Measurements from ENCODE around the gene RICTOR. TPM values are rescaled to one million over a fixed set of nuclear protein-coding genes. Genes with fewer than 3 reads are reported as not detected.

Gene RICTOR
- total RNA-seq, 4 donors from 2014 or later: 21.7 to 46.7 (median 33.4) TPM

DNA sequence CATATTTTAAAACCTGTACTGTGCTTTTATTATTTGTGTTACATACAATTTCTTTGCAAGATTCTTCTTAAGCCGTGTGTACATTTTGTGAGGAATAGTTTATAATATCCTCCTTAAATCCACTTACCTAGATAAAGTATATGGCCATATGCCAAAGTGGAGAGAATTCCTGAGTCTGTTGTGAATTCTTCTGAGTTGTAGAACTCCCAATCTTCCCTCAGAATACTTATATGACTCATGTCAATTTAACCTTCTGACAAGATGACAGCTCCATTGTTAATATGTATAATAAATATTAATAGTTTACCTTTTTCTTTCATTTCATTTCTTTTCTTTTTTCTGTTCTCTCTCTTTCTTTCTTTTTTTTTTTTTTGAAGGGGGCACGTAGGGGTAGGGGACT, 6.0 kb upstream of the RICTOR start:
- intact Hi-C loops (cut with DNase I; ENCODE audit: low total_unique reads): no loop called here
- WGBS, 2 donors: 53 to 72% methylated on average over 2 of the region's 2 CpGs
- H3K4me3 ChIP-seq (ENCODE audit: low read depth, poor library complexity, severe bottlenecking): no peak overlapping the region
- no peak for DNase-seq (ENCODE audit: low spot score in 2 of 2)
- TF ChIP-seq, protein P1, sequence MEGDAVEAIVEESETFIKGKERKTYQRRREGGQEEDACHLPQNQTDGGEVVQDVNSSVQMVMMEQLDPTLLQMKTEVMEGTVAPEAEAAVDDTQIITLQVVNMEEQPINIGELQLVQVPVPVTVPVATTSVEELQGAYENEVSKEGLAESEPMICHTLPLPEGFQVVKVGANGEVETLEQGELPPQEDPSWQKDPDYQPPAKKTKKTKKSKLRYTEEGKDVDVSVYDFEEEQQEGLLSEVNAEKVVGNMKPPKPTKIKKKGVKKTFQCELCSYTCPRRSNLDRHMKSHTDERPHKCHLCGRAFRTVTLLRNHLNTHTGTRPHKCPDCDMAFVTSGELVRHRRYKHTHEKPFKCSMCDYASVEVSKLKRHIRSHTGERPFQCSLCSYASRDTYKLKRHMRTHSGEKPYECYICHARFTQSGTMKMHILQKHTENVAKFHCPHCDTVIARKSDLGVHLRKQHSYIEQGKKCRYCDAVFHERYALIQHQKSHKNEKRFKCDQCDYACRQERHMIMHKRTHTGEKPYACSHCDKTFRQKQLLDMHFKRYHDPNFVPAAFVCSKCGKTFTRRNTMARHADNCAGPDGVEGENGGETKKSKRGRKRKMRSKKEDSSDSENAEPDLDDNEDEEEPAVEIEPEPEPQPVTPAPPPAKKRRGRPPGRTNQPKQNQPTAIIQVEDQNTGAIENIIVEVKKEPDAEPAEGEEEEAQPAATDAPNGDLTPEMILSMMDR (IDR thresholded peaks at IDR 0.05): no peak
- TF ChIP-seq POLR2A (IDR thresholded peaks at IDR 0.05): no peak

DNA sequence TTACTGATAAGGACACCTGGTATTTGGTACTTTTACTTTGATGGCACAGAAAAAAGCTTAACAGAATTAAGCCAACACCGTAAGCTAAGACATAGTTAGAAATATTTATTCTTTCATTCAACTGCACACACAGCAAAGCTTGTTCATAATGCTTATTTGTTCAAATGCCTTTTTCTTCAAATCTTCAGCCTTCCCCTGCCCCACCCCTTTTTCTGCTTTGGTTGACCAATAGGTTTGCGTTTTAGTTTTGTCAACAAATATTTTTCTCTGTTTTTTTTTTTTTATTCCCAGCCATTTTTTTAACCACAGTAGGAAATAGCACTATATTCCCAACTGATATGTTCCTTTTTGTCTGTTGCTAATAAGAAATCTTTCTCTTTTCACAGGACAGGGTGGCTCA, 4.9 kb upstream of the RICTOR start:
- H3K4me3 ChIP-seq (ENCODE audit: low read depth, poor library complexity, severe bottlenecking): no peak overlapping the region
- 67 to 77% methylated on average over 2 of the region's 2 CpGs for WGBS, 2 donors
- no peak for DNase-seq (ENCODE audit: low spot score in 2 of 2)
- intact Hi-C loops (cut with DNase I; ENCODE audit: low total_unique reads): loop anchor here (10.0 kb wide), 1 partner anchor 84 kb away; no protein-coding TSS in a partner anchor
- TF ChIP-seq, protein P1 (IDR thresholded peaks at IDR 0.05): no peak

DNA sequence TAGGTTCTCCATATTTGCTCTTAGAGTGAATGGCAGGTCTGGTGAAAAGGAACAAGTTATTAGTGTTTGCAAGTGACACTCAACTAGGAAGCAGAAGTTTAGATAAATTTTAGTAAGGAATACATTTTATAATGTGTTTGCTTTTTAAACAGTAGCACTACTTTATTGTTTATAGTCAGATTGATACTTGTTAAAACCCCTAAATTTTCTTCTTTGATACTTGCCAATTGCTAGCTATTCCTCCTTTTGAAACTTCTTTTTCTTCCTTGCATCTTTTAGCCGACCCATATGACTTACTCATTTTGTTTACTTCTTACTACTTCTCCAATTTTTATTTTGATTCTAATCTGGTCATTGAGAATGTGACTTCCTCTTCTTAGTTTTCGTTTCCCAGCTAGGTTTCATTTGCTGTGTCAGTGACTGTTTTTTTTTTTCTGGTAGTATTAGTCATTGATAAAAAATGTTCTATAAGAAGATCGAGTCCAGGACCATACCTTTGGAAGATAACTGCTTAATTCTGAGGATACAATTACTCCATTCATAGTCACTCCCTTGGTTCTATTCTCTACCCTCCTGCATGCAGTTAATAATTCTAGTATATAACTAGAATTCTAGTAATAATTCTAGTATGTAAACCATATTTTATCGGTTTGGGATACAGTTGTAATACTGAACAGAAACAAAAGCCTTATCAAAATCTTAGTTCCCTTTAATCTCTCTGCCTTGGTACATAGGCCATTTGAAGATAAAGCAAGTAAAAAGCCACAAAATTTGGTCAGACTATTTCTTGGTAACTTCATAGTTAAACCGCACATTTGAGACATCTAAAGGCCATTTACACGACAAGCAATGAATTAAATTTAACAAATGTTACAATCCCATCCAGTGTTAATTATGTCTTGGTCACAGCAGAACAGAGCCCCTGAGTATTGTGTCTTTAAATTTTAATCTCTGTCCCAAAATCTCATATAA, 2.8 kb upstream of the RICTOR start:
- WGBS, 2 donors: 56 to 58% methylated on average over 6 of the region's 6 CpGs
- intact Hi-C loops (cut with DNase I; ENCODE audit: low total_unique reads): loop anchor here (10.0 kb wide), 1 partner anchor 82 kb away; no protein-coding TSS in a partner anchor
- no peak for DNase-seq (ENCODE audit: low spot score in 2 of 2)
- TF ChIP-seq, protein P1 (IDR thresholded peaks at IDR 0.05): no peak
- TF ChIP-seq POLR2A (IDR thresholded peaks at IDR 0.05): no peak
- H3K4me3 ChIP-seq (ENCODE audit: low read depth, poor library complexity, severe bottlenecking): no peak overlapping the region

DNA sequence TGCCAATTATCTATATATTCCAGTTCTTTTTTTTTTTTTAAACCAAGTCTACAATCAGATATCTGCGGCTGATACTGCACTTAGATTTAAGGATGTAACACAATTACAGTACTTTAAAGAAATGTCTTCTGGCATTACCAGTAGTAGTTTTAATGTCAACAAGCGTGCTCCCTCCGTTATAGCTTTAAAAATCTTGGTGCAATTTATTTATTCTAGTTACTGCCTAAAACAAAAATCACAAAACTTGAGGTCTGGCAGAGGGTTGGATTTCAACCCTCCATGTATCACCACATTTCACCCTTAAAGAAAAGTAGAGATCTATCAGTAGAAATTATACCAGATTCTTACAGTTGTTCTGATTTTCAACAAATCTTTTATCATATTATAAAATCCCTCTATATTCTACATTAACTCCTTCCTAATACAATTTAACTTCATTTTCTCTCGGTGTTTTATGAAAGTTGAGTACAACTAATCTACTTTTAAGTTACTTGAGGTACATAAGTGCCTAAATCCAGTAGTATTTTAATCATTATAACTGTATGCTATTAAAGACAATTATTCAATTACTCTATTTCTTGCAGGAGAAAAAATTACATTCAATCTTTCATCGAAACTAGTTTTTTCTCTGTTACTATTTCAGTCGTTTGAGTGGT, 2.0 kb upstream of the RICTOR start:
- no peak overlapping the region for H3K4me3 ChIP-seq (ENCODE audit: low read depth, poor library complexity, severe bottlenecking)
- intact Hi-C loops (cut with DNase I; ENCODE audit: low total_unique reads): loop anchor here (10.0 kb wide), 1 partner anchor 81 kb away; no protein-coding TSS in a partner anchor
- WGBS, 2 donors: 87 to 89% methylated on average over 6 of the region's 6 CpGs
- no peak for DNase-seq (ENCODE audit: low spot score in 2 of 2)
- TF ChIP-seq, protein P1 (IDR thresholded peaks at IDR 0.05): no peak
- TF ChIP-seq POLR2A (IDR thresholded peaks at IDR 0.05): no peak

DNA sequence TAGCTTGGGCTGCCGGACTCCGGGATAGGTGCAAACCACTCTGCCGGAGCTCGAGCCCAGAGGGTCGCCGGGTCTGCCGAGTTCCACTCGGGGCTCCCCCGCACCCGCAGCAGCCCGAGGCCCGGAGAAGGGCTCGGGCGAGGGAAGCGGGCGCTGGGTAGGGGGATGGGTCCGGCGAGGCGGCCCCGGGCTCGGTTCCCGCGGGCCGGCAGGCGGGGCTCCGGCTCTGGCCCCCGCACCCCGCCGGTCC, 507 bp downstream of the RICTOR start:
- 0% methylated on average over 3 to 4 of the region's 29 CpGs for WGBS, 2 donors
- H3K4me3 ChIP-seq (ENCODE audit: low read depth, poor library complexity, severe bottlenecking): peak overlapping the region; percentile 99
- no peak for DNase-seq (ENCODE audit: low spot score in 2 of 2)
- no peak for TF ChIP-seq POLR2A (IDR thresholded peaks at IDR 0.05)
- TF ChIP-seq, protein P1 (IDR thresholded peaks at IDR 0.05): no peak
- intact Hi-C loops (cut with DNase I; ENCODE audit: low total_unique reads): loop anchor here (10.0 kb wide), 1 partner anchor 79 kb away; no protein-coding TSS in a partner anchor

Measured in lower leg skin (tissue), 4 donors.